Right cardiac atrium (tissue), 5 donors: ENCODE measurements around the gene GMPS. TPM values are rescaled to one million over a fixed set of nuclear protein-coding genes. Genes with fewer than 3 reads are reported as not detected.

ENCODE experiments used
- polyA plus RNA-seq: library from polyadenylated mRNA; stranded (reverse); fragments of 200-250 nt; gene quantifications from one replicate; pipeline ENCODE4 v1.2.3, GENCODE V29; 2013
- total RNA-seq, 4 donors: library from RNA; stranded (reverse); fragmentation: NEBNext Ultra II Directional; extraction: Animal tissue kit (Norgen Biotek cat#: 25700); gene quantifications; one replicate each; pipeline ENCODE4 v1.2.1, GENCODE V29; 2021
- donor health status: healthy with polysubstance abuse.
- donor health status: DM: no; HTN: yes; CAD: no.
- donor health status: DM: no; HTN: no; CAD: no.
- donor health status: DM: no; HTN: yes; CAD: no; lungs with severe emphysema.
- donor health status: DM: yes; HTN: yes; CAD: no.

Gene GMPS
- total and polyA plus RNA-seq, 5 donors: 17.2 to 38.3 (median 36.1) TPM

Other genes starting within 250 kb of the GMPS start
- gene PLCH1, start 125.6 kb upstream of the GMPS start, total RNA-seq: 1 to 10 TPM; 1.6 to 6.3 (median 3.7) TPM
- gene PLCH1, start 125.6 kb upstream of the GMPS start, polyA plus RNA-seq: 1.1 TPM
- gene C3orf33, start 64.4 kb upstream of the GMPS start, total RNA-seq: 10 to 100 TPM in 1 of 4 donors, 1 to 10 TPM in 3; 6.1 to 11.0 (median 8.2) TPM
- gene C3orf33, start 64.4 kb upstream of the GMPS start, polyA plus RNA-seq: 6.0 TPM
- gene SLC33A1, start 16.2 kb upstream of the GMPS start, total RNA-seq: 10 to 100 TPM; 21.6 to 34.0 (median 26.8) TPM
- 10.0 TPM for gene SLC33A1, start 16.2 kb upstream of the GMPS start, polyA plus RNA-seq
- 1 to 10 TPM; 1.1 to 3.7 (median 2.2) TPM for gene KCNAB1, start 249.9 kb downstream of the GMPS start, total RNA-seq
- gene KCNAB1, start 249.9 kb downstream of the GMPS start, polyA plus RNA-seq: 1.6 TPM